ENCODE results near the gene TNS1. TPM values are rescaled to one million over a fixed set of nuclear protein-coding genes. Genes with fewer than 3 reads are reported as not detected.

Gene TNS1
- total RNA-seq, 1 donor from 2014 or later = 227 TPM

- Mint-ChIP-seq H3K4me3 (ENCODE audit: unreplicated experiment) (no peak overlapping the region), H3K36me3 (ENCODE audit: low read depth) (peaks cover 53% of the 10 kb centered on the region), H3K27ac (ENCODE audit: unreplicated experiment) (peak overlapping the region; percentile 76), H3K27me3 (ENCODE audit: low read depth) (no peaks in the 10 kb centered on the region), H3K4me1 (ENCODE audit: low read depth) (peaks cover 53% of the 10 kb centered on the region), H3K9me3 (ENCODE audit: low read depth) (no peaks in the 10 kb centered on the region)
- peak; percentile 61 for DNase-seq (ENCODE audit: low spot score)
- TF ChIP-seq CTCF (IDR thresholded peaks at IDR 0.05) = no peak
These were observed 182.5 kb downstream of the TNS1 start for GRCh38 chr2:217820091-217820819.

GRCh38 chr2:217818293-217818850 is 184.4 kb downstream of the TNS1 start:
- no peak for DNase-seq (ENCODE audit: low spot score)
- Mint-ChIP-seq H3K27me3 (ENCODE audit: low read depth) (no peaks in the 10 kb centered on the region), H3K36me3 (ENCODE audit: low read depth) (peaks cover 60% of the 10 kb centered on the region), H3K4me3 (ENCODE audit: unreplicated experiment) (no peak overlapping the region), H3K27ac (ENCODE audit: unreplicated experiment) (peak overlapping the region; percentile 74), H3K9me3 (ENCODE audit: low read depth) (no peaks in the 10 kb centered on the region), H3K4me1 (ENCODE audit: low read depth) (peaks cover 40% of the 10 kb centered on the region)
- TF ChIP-seq CTCF (IDR thresholded peaks at IDR 0.05) = no peak

GRCh38 chr2:217817466-217818292 is 185.1 kb downstream of the TNS1 start:
- peaks cover 66% of the 10 kb centered on the region for H3K36me3 Mint-ChIP-seq (ENCODE audit: low read depth)
- H3K27me3 Mint-ChIP-seq (ENCODE audit: low read depth) = no peaks in the 10 kb centered on the region
- peaks cover 34% of the 10 kb centered on the region for H3K4me1 Mint-ChIP-seq (ENCODE audit: low read depth)
- no peaks in the 10 kb centered on the region for H3K9me3 Mint-ChIP-seq (ENCODE audit: low read depth)
- TF ChIP-seq CTCF (IDR thresholded peaks at IDR 0.05) = no peak
- peak overlapping the region; percentile 24 for H3K27ac Mint-ChIP-seq (ENCODE audit: unreplicated experiment)
- H3K4me3 Mint-ChIP-seq (ENCODE audit: unreplicated experiment) = no peak overlapping the region
- no peak for DNase-seq (ENCODE audit: low spot score)

GRCh38 chr2:217816396-217816869 is 186.4 kb downstream of the TNS1 start:
- H3K4me1 Mint-ChIP-seq (ENCODE audit: low read depth) = peaks cover 26% of the 10 kb centered on the region
- DNase-seq (ENCODE audit: low spot score) = no peak
- TF ChIP-seq CTCF (IDR thresholded peaks at IDR 0.05) = no peak
- H3K27ac Mint-ChIP-seq (ENCODE audit: unreplicated experiment) = peak overlapping the region; percentile 93
- H3K4me3 Mint-ChIP-seq (ENCODE audit: unreplicated experiment) = no peak overlapping the region
- H3K36me3 Mint-ChIP-seq (ENCODE audit: low read depth) = peaks cover 71% of the 10 kb centered on the region
- H3K9me3 Mint-ChIP-seq (ENCODE audit: low read depth) = no peaks in the 10 kb centered on the region
- H3K27me3 Mint-ChIP-seq (ENCODE audit: low read depth) = no peaks in the 10 kb centered on the region

- TF ChIP-seq CTCF (IDR thresholded peaks at IDR 0.05) = no peak
- H3K4me1 Mint-ChIP-seq (ENCODE audit: low read depth) = peaks cover 23% of the 10 kb centered on the region
- H3K9me3 Mint-ChIP-seq (ENCODE audit: low read depth) = no peaks in the 10 kb centered on the region
- H3K36me3 Mint-ChIP-seq (ENCODE audit: low read depth) = peaks cover 77% of the 10 kb centered on the region
- DNase-seq (ENCODE audit: low spot score) = no peak
- H3K27me3 Mint-ChIP-seq (ENCODE audit: low read depth) = no peaks in the 10 kb centered on the region
- peak overlapping the region; percentile 69 for H3K27ac Mint-ChIP-seq (ENCODE audit: unreplicated experiment)
- no peak overlapping the region for H3K4me3 Mint-ChIP-seq (ENCODE audit: unreplicated experiment)
These were observed 189.0 kb downstream of the TNS1 start for GRCh38 chr2:217813828-217814227.
